ENCODE results near the gene LRP1. TPM values are rescaled to one million over a fixed set of nuclear protein-coding genes. Genes with fewer than 3 reads are reported as not detected.

LRP1 gene
- total and polyA plus RNA-seq, 2 of the 13 experiments (the other 11 are each of a cell fraction or from before 2014, with no cell fraction given), result 14.7 to 30.8 TPM

- TF ChIP-seq ZNF362 (CRISPR knock-in tag; IDR thresholded peaks at IDR 0.05; ENCODE audit: borderline replicate concordance) (peak; percentile 56; the same call in 1 of the 2 replicates), ZSCAN29 (CRISPR knock-in tag; conservative IDR thresholded peaks at IDR 0.05) (no peak), ELF4 (CRISPR knock-in tag; IDR thresholded peaks at IDR 0.05; ENCODE audit: borderline replicate concordance) (no peak), NPAS2 (CRISPR knock-in tag; IDR thresholded peaks at IDR 0.05; ENCODE audit: borderline replicate concordance) (no peak), WIZ (CRISPR knock-in tag; IDR thresholded peaks at IDR 0.05) (no peak), DNMT3B (CRISPR knock-in tag; conservative IDR thresholded peaks at IDR 0.05) (no peak), NR3C1 (CRISPR knock-in tag; IDR thresholded peaks at IDR 0.05) (no peak), ZMAT3 (CRISPR knock-in tag; conservative IDR thresholded peaks at IDR 0.05) (no peak), SMARCE1 (IDR thresholded peaks at IDR 0.05; ENCODE audit: borderline replicate concordance) (no peak), THAP7 (CRISPR knock-in tag; IDR thresholded peaks at IDR 0.05) (no peak), IRF1 (CRISPR knock-in tag; IDR thresholded peaks at IDR 0.05; ENCODE audit: low read depth) (no peak), ZNF784 (CRISPR knock-in tag; IDR thresholded peaks at IDR 0.05; ENCODE audit: borderline replicate concordance) (no peak), SMAD3 (CRISPR knock-in tag; IDR thresholded peaks at IDR 0.05) (peak; percentile 42; the same call in 1 of the 2 replicates), U2AF2 (IDR thresholded peaks at IDR 0.05; ENCODE audit: low read depth, low read length) (no peak), ZFP37 (CRISPR knock-in tag; IDR thresholded peaks at IDR 0.05; ENCODE audit: borderline replicate concordance) (no peak), HOXA3 (CRISPR knock-in tag; IDR thresholded peaks at IDR 0.05) (peak; percentile 64; the same call in 1 of the 2 replicates), MIER2 (CRISPR knock-in tag; IDR thresholded peaks at IDR 0.05) (no peak), TEAD2 (CRISPR knock-in tag; IDR thresholded peaks at IDR 0.05) (no peak), SALL2 (CRISPR knock-in tag; IDR thresholded peaks at IDR 0.05) (no peak), ZNF597 (CRISPR knock-in tag; IDR thresholded peaks at IDR 0.05) (no peak), ZFP62 (CRISPR knock-in tag; IDR thresholded peaks at IDR 0.05) (no peak), SMC3 (IDR thresholded peaks at IDR 0.05; ENCODE audit: low read length) (no peak; the same call in 1 of the 2 replicates), JDP2 (CRISPR knock-in tag; IDR thresholded peaks at IDR 0.05; ENCODE audit: borderline replicate concordance) (no peak), SP4 (CRISPR knock-in tag; IDR thresholded peaks at IDR 0.05) (no peak)
- TF ChIP-seq, protein P1, sequence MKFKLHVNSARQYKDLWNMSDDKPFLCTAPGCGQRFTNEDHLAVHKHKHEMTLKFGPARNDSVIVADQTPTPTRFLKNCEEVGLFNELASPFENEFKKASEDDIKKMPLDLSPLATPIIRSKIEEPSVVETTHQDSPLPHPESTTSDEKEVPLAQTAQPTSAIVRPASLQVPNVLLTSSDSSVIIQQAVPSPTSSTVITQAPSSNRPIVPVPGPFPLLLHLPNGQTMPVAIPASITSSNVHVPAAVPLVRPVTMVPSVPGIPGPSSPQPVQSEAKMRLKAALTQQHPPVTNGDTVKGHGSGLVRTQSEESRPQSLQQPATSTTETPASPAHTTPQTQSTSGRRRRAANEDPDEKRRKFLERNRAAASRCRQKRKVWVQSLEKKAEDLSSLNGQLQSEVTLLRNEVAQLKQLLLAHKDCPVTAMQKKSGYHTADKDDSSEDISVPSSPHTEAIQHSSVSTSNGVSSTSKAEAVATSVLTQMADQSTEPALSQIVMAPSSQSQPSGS (CRISPR knock-in tag; IDR thresholded peaks at IDR 0.05), result 0 out of 2 replicates have a peak, but pooled peaks have one; percentile 51
These were observed 20.4 kb downstream of the LRP1 start (continued) for GRCh38 chr12:57148469-57149244.

Measured in HepG2 (cell line).